ENCODE measurements around the gene PRAC1. TPM values are rescaled to one million over a fixed set of nuclear protein-coding genes. Genes with fewer than 3 reads are reported as not detected.

PRAC1 gene
- polyA plus RNA-seq, 1 of the 3 experiments (the other 2 are of a cell fraction): not detected

- Histone ChIP-seq H2AFZ (ENCODE audit: low read depth) (no peak overlapping the region), H3K79me2 (ENCODE audit: insufficient read depth) (no peaks in the 10 kb centered on the region), H4K20me1 (ENCODE audit: insufficient read depth) (no peaks in the 10 kb centered on the region), H3K4me2 (no peak overlapping the region), H3K4me1 (ENCODE audit: control insufficient read depth in 1 of 2, insufficient read depth in 2 of 2, low read depth in 1 of 2, low read length in 1 of 2) (no peaks in the 10 kb centered on the region), H3K36me3 (replicated peaks in 1 of 2; ENCODE audit: control insufficient read depth in 1 of 2, insufficient read depth in 2 of 2, low read length in 1 of 2) (no peaks in the 10 kb centered on the region), H3K27ac (ENCODE audit: low read depth in 2 of 2, low read length in 1 of 2) (no peak overlapping the region), H3K27me3 (ENCODE audit: insufficient read depth) (peaks cover 61% of the 10 kb centered on the region), H3F3A (replicated peaks; ENCODE audit: insufficient read depth) (no peaks in the 10 kb centered on the region), H3K9me3 (no peaks in the 10 kb centered on the region), H3K4me3 (ENCODE audit: low read depth in 2 of 2, low read length in 1 of 2) (no peak overlapping the region), H3K9me2 (no peaks in the 10 kb centered on the region), H3K9ac (no peak overlapping the region)
- POLR2A ChIA-PET: interaction anchor here (0.7 kb wide), 1 partner anchor 11 kb away, joined by 4 read pairs; no protein-coding TSS in a partner anchor
- TF ChIP-seq NRF1 (IDR thresholded peaks at IDR 0.05; ENCODE audit: low read depth, low read length): no peak
- TF ChIP-seq, protein P1, sequence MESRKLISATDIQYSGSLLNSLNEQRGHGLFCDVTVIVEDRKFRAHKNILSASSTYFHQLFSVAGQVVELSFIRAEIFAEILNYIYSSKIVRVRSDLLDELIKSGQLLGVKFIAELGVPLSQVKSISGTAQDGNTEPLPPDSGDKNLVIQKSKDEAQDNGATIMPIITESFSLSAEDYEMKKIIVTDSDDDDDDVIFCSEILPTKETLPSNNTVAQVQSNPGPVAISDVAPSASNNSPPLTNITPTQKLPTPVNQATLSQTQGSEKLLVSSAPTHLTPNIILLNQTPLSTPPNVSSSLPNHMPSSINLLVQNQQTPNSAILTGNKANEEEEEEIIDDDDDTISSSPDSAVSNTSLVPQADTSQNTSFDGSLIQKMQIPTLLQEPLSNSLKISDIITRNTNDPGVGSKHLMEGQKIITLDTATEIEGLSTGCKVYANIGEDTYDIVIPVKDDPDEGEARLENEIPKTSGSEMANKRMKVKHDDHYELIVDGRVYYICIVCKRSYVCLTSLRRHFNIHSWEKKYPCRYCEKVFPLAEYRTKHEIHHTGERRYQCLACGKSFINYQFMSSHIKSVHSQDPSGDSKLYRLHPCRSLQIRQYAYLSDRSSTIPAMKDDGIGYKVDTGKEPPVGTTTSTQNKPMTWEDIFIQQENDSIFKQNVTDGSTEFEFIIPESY (IDR thresholded peaks at IDR 0.05; ENCODE audit: borderline replicate concordance, low read depth): no peak
- no peak for TF ChIP-seq TCF12 (IDR thresholded peaks at IDR 0.05)
- no peak for TF ChIP-seq RFX5 (IDR thresholded peaks at IDR 0.05; ENCODE audit: low read length)
- TF ChIP-seq JUND (IDR thresholded peaks at IDR 0.05): no peak
- no peak for TF ChIP-seq RXRA (IDR thresholded peaks at IDR 0.05; ENCODE audit: borderline replicate concordance, low read depth)
- TF ChIP-seq RCOR1 (IDR thresholded peaks at IDR 0.05; ENCODE audit: low read length): no peak
- no peak for DNase-seq
- CTCF ChIA-PET: interaction anchor here (1.1 to 1.6 kb wide), 3 partner anchors 15 to 111 kb away, joined by 3 to 4 read pairs (median 3); no protein-coding TSS in a partner anchor
- 2% methylated on average over 1 of the region's 1 CpG for WGBS (ENCODE audit: low lambda C conversion rate)
Observed at GRCh38 chr17:48693178-48693577, 29.1 kb downstream of the PRAC1 start.

- Histone ChIP-seq H3K4me2 (no peak overlapping the region), H3K9ac (no peak overlapping the region), H3K4me1 (ENCODE audit: control insufficient read depth in 1 of 2, insufficient read depth in 2 of 2, low read depth in 1 of 2, low read length in 1 of 2) (no peaks in the 10 kb centered on the region), H3F3A (replicated peaks; ENCODE audit: insufficient read depth) (no peaks in the 10 kb centered on the region), H3K36me3 (replicated peaks in 1 of 2; ENCODE audit: control insufficient read depth in 1 of 2, insufficient read depth in 2 of 2, low read length in 1 of 2) (no peaks in the 10 kb centered on the region), H3K9me2 (no peaks in the 10 kb centered on the region), H3K9me3 (no peaks in the 10 kb centered on the region), H3K27ac (ENCODE audit: low read depth in 2 of 2, low read length in 1 of 2) (no peak overlapping the region), H4K20me1 (ENCODE audit: insufficient read depth) (no peaks in the 10 kb centered on the region), H3K27me3 (ENCODE audit: insufficient read depth) (peaks cover 64% of the 10 kb centered on the region), H2AFZ (ENCODE audit: low read depth) (no peak overlapping the region), H3K79me2 (ENCODE audit: insufficient read depth) (no peaks in the 10 kb centered on the region), H3K4me3 (ENCODE audit: low read depth in 2 of 2, low read length in 1 of 2) (no peak overlapping the region)
- 11% methylated on average over 1 of the region's 1 CpG for WGBS (ENCODE audit: low lambda C conversion rate)
- no peak for DNase-seq
- TF ChIP-seq TCF12 (IDR thresholded peaks at IDR 0.05): no peak
- ChIA-PET CTCF (interaction anchor here (1.1 to 1.6 kb wide), 2 partner anchors 14 to 112 kb away, joined by 3 to 4 read pairs; no protein-coding TSS in a partner anchor), POLR2A (no interaction called here)
Observed at GRCh38 chr17:48692049-48692448, 30.3 kb downstream of the PRAC1 start.

GRCh38 chr17:48690655-48691054 lies 31.7 kb downstream of the PRAC1 start:
- Histone ChIP-seq H3K9ac (no peak overlapping the region), H3K4me2 (no peak overlapping the region), H3K9me3 (no peaks in the 10 kb centered on the region), H3K4me3 (ENCODE audit: low read depth in 2 of 2, low read length in 1 of 2) (no peak overlapping the region), H3K9me2 (no peaks in the 10 kb centered on the region), H3K4me1 (ENCODE audit: control insufficient read depth in 1 of 2, insufficient read depth in 2 of 2, low read depth in 1 of 2, low read length in 1 of 2) (no peaks in the 10 kb centered on the region), H3F3A (replicated peaks; ENCODE audit: insufficient read depth) (no peaks in the 10 kb centered on the region), H2AFZ (ENCODE audit: low read depth) (no peak overlapping the region), H3K27ac (ENCODE audit: low read depth in 2 of 2, low read length in 1 of 2) (no peak overlapping the region), H4K20me1 (ENCODE audit: insufficient read depth) (no peaks in the 10 kb centered on the region), H3K79me2 (ENCODE audit: insufficient read depth) (no peaks in the 10 kb centered on the region), H3K36me3 (replicated peaks in 1 of 2; ENCODE audit: control insufficient read depth in 1 of 2, insufficient read depth in 2 of 2, low read length in 1 of 2) (no peaks in the 10 kb centered on the region), H3K27me3 (ENCODE audit: insufficient read depth) (peaks cover 64% of the 10 kb centered on the region)
- TF ChIP-seq MAX (IDR thresholded peaks at IDR 0.05; ENCODE audit: low read depth): no peak
- 24% methylated on average over 5 of the region's 5 CpGs for WGBS (ENCODE audit: low lambda C conversion rate)
- ChIA-PET CTCF (interaction anchor here (1.1 to 1.3 kb wide), 2 partner anchors 12 to 194 kb away, joined by 4 to 5 read pairs; no protein-coding TSS in a partner anchor), POLR2A (no interaction called here)
- no peak for DNase-seq

All from SK-N-SH (cell line).